IMR-90 (cell line): ENCODE data around the gene MRGPRD. TPM values are rescaled to one million over a fixed set of nuclear protein-coding genes. Genes with fewer than 3 reads are reported as not detected.

Experiments
- ATAC-seq: fragments of 200-7000 bp; cut with Tn5 transposase; 2 replicates; pipeline ENCODE4 v1.9.1; 2020; ENCODE audit warnings: low read depth, mild to moderate bottlenecking, moderate library complexity
- BruUV-seq: library from RNA; stranded (reverse); fragments of 400-500 nt; replicated peaks from 2 replicates; lab custom pipeline; 2021; lab: Mats Ljungman, UMichigan
- CTCF ChIA-PET: fragments of 300-600 bp; formaldehyde crosslinking; extraction: SDS; loops from one replicate; lab custom pipeline; 2021; ENCODE audit warnings: antibody characterized with exemption; lab: Yijun Ruan, JAX
- POLR2A ChIA-PET: fragments of 300-600 bp; sonication (Branson Sonifier 250); formaldehyde crosslinking; loops from one replicate; lab custom pipeline; 2022; ENCODE audit warnings: antibody characterized with exemption; ENCODE audit not compliant: unreplicated experiment; lab: Charles Lee
- DNase-seq: peaks from one replicate; pipeline ENCODE4 v3.0.0; 2013
- H2AFZ ChIP-seq: replicated peaks from 2 replicates; pipeline ENCODE3; 2013; ENCODE audit warnings: low read length, mild to moderate bottlenecking; ENCODE audit not compliant: poor library complexity
- H2AK5ac ChIP-seq: 2 replicates; pipeline ENCODE4 v1.6.1; 2013; ENCODE audit warnings: low read depth, low read length, inconsistent platforms
- H2AK9ac ChIP-seq: replicated peaks from 2 replicates; pipeline ENCODE3; 2013; ENCODE audit warnings: mild to moderate bottlenecking, low read depth, low read length, moderate library complexity; ENCODE audit not compliant: poor library complexity
- H2BK120ac ChIP-seq: 2 replicates; pipeline ENCODE4 v1.6.1; 2013; ENCODE audit warnings: low read depth, low read length, inconsistent platforms
- H2BK15ac ChIP-seq: 3 replicates; pipeline ENCODE4 v1.6.1; 2013; ENCODE audit warnings: low read depth, low read length, inconsistent platforms
- H2BK20ac ChIP-seq: 2 replicates; pipeline ENCODE4 v1.6.1; 2013; ENCODE audit warnings: low read depth, mild to moderate bottlenecking, inconsistent platforms, low read length, moderate library complexity
- H2BK5ac ChIP-seq: 2 replicates; pipeline ENCODE4 v1.6.1; 2013; ENCODE audit warnings: mild to moderate bottlenecking, low read depth, low read length, inconsistent platforms; ENCODE audit not compliant: poor library complexity, severe bottlenecking
- H3K14ac ChIP-seq: replicated peaks from 2 replicates; pipeline ENCODE4 v1.6.1; 2013; ENCODE audit warnings: low read depth, low read length, inconsistent platforms
- H3K18ac ChIP-seq: 2 replicates; pipeline ENCODE4 v1.6.1; 2013; ENCODE audit warnings: low read depth, low read length, control low read depth
- H3K23ac ChIP-seq: 2 replicates; pipeline ENCODE4 v1.6.1; 2013; ENCODE audit warnings: low read depth, low read length, inconsistent platforms
- H3K27ac ChIP-seq: 2 replicates; pipeline ENCODE4 v1.5.1; 2013; ENCODE audit warnings: mild to moderate bottlenecking, control low read depth, low read length; ENCODE audit not compliant: insufficient read depth
- H3K27me3 ChIP-seq: 2 replicates; pipeline ENCODE4 v1.6.1; 2013; ENCODE audit warnings: low read length; ENCODE audit not compliant: control insufficient read depth, insufficient read depth
- H3K36me3 ChIP-seq: 2 replicates; pipeline ENCODE4 v1.6.1; 2013; ENCODE audit warnings: low read length, mixed read lengths; ENCODE audit not compliant: control insufficient read depth, insufficient read depth
- H3K4ac ChIP-seq: 2 replicates; pipeline ENCODE4 v1.6.1; 2013; ENCODE audit warnings: low read depth, low read length, inconsistent platforms
- H3K4me1 ChIP-seq: 2 replicates; pipeline ENCODE4 v1.6.1; 2013; ENCODE audit warnings: low read length, mixed read lengths; ENCODE audit not compliant: control insufficient read depth, insufficient read depth
- H3K4me2 ChIP-seq: 2 replicates; pipeline ENCODE4 v1.6.1; 2013; ENCODE audit warnings: low read depth, mild to moderate bottlenecking, control low read depth, low read length, moderate library complexity
- H3K4me3 ChIP-seq: 2 replicates; pipeline ENCODE4 v1.5.1; 2013; ENCODE audit warnings: low read depth, mild to moderate bottlenecking, control low read depth, low read length, moderate library complexity; ENCODE audit not compliant: insufficient read depth
- H3K56ac ChIP-seq: 2 replicates; pipeline ENCODE4 v1.6.1; 2013; ENCODE audit warnings: low read length, inconsistent platforms; ENCODE audit not compliant: insufficient read depth; ENCODE audit errors: extremely low read depth
- H3K79me1 ChIP-seq, 2 experiments: 2 replicates each; pipeline ENCODE4 v1.6.1; 2013; ENCODE audit warnings: low read length in 2 of 2, inconsistent platforms in 1 of 2, low read depth in 1 of 2
- H3K9ac ChIP-seq: 2 replicates; pipeline ENCODE4 v1.6.1; 2013; ENCODE audit warnings: low read depth, low read length, control low read depth
- H3K9me1 ChIP-seq: 2 replicates; pipeline ENCODE4 v1.6.1; 2013; ENCODE audit warnings: low read length, inconsistent platforms; ENCODE audit not compliant: insufficient read depth
- H3K9me3 ChIP-seq: 2 replicates; pipeline ENCODE4 v1.6.1; 2013; ENCODE audit warnings: low read length; ENCODE audit not compliant: control insufficient read depth, insufficient read depth
- H4K20me1 ChIP-seq: 2 replicates; pipeline ENCODE4 v1.6.1; 2013; ENCODE audit warnings: low read length, inconsistent platforms; ENCODE audit not compliant: insufficient read depth
- H4K5ac ChIP-seq: 2 replicates; pipeline ENCODE4 v1.6.1; 2013; ENCODE audit warnings: mild to moderate bottlenecking, low read depth, low read length, control low read depth
- H4K8ac ChIP-seq, 2 experiments: 2 replicates each; pipeline ENCODE4 v1.6.1; 2013; ENCODE audit warnings: low read depth in 2 of 2, low read length in 2 of 2, control low read depth in 1 of 2, inconsistent platforms in 1 of 2
- H4K91ac ChIP-seq: 2 replicates; pipeline ENCODE4 v1.6.1; 2013; ENCODE audit warnings: low read depth, low read length, inconsistent platforms; ENCODE audit not compliant: insufficient read depth
- CEBPB ChIP-seq: IDR thresholded peaks from 2 replicates; pipeline ENCODE4 v1.6.1; 2012; ENCODE audit warnings: low read depth, low read length, improper control_type of control experiment
- CHD1 ChIP-seq: IDR thresholded peaks from 2 replicates; pipeline ENCODE4 v1.6.1; 2012; ENCODE audit warnings: low read depth, low read length, improper control_type of control experiment
- MAZ ChIP-seq: IDR thresholded peaks from 2 replicates; pipeline ENCODE4 v1.6.1; 2012; ENCODE audit warnings: low read depth, mild to moderate bottlenecking, low read length, improper control_type of control experiment, moderate library complexity, borderline replicate concordance
- MXI1 ChIP-seq: IDR thresholded peaks from 2 replicates; pipeline ENCODE4 v1.6.1; 2012; ENCODE audit warnings: low read depth, mild to moderate bottlenecking, low read length, moderate library complexity, borderline replicate concordance
- RAD21 ChIP-seq: IDR thresholded peaks from 2 replicates; pipeline ENCODE4 v1.6.1; 2012; ENCODE audit warnings: low read length, improper control_type of control experiment
- RCOR1 ChIP-seq: IDR thresholded peaks from 2 replicates; pipeline ENCODE4 v1.6.1; 2012; ENCODE audit warnings: mild to moderate bottlenecking, low read length, improper control_type of control experiment; ENCODE audit not compliant: insufficient replicate concordance
- RFX5 ChIP-seq: IDR thresholded peaks from 2 replicates; pipeline ENCODE4 v1.8.0; 2012; ENCODE audit warnings: low read depth, mild to moderate bottlenecking, low read length, moderate library complexity
- SMC3 ChIP-seq: fragments of 150-350 bp; IDR thresholded peaks from 2 replicates; pipeline ENCODE4 v1.6.1; 2016; ENCODE audit warnings: low read depth, mild to moderate bottlenecking, antibody characterized with exemption, low read length, moderate library complexity
- WGBS, 2 experiments: methylation state at CpG; one replicate each; pipeline versions ENCODE4 v1.1.5 to v1.1.7; 2013; ENCODE audit warnings: missing lambda C conversion rate in 2 of 2; ENCODE audit not compliant: insufficient read length in 1 of 2; ENCODE audit errors: extremely low coverage in 2 of 2; 5-methylcytosine and 5-hydroxymethylcytosine counted together
- dilution Hi-C: fragments of 300-500 bp; cut with HindIII; formaldehyde crosslinking; loops from one replicate; pipeline ENCODE4 v1.14.3; 2018; ENCODE audit warnings: low sequenced_read_pairs; ENCODE audit not compliant: unreplicated experiment
- in situ Hi-C: fragments of 300-500 bp; cut with MboI; formaldehyde crosslinking; loops from 3 replicates; pipeline ENCODE4 v1.14.3; 2019; ENCODE audit warnings: low sequenced_read_pairs, inconsistent platforms, mixed read lengths
- intact Hi-C: fragments of 100-400 bp; cut with micrococcal nuclease; formaldehyde crosslinking; loops from 2 replicates; pipeline ENCODE4 v1.10.0; 2022
- polyA plus RNA-seq, 3 experiments: library from polyadenylated mRNA; depleted of rRNA; stranded (reverse); fragments of >200 nt; gene quantifications; 2 replicates each; pipeline ENCODE4 v1.2.3, GENCODE V29; 2012; ENCODE audit warnings: low replicate concordance in 1 of 3
- total RNA-seq: library from RNA; depleted of rRNA; stranded (reverse); fragments of >200 nt; gene quantifications from 2 replicates; pipeline ENCODE4 v1.2.3, GENCODE V29; 2012
- TF ChIP-seq, protein P1 (sequence below): fragments of 150-350 bp; IDR thresholded peaks from 2 replicates; pipeline ENCODE4 v1.6.1; 2016; ENCODE audit warnings: low read depth, mild to moderate bottlenecking, low read length, moderate library complexity, borderline replicate concordance
- TF ChIP-seq, protein P2 (sequence below): fragments of 150-350 bp; IDR thresholded peaks from 2 replicates; pipeline ENCODE4 v1.6.1; 2017; ENCODE audit warnings: mild to moderate bottlenecking, antibody characterized with exemption, low read length, low read depth
- TF ChIP-seq, protein P3 (sequence below): conservative IDR thresholded peaks from 2 replicates; pipeline ENCODE4 v1.5.1; 2012; ENCODE audit warnings: mild to moderate bottlenecking, low read depth, low read length, improper control_type of control experiment

Gene MRGPRD
- total and polyA plus RNA-seq, 2 of the 4 experiments (the other 2 are of a cell fraction) = not detected

DNA sequence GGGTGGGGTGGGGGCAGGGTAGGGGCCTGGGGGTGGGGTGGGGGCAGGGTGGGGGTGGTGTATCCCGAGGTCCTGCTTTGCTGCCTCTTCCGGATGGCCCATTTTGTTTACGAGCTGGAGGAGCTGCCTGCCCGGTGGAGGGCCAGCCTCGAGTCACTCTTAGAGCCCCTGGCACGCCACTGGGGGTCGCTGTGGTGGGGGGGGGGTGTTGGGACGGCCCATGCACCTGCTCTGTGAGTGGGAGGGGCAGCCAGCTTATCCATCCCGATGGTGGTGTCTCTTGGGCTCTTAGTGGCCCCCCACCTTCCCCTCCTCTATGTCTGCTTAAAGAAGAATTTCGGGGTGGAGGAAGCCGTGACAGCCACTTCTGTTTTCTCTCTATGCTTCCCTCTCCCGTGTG is 24.6 kb downstream of the MRGPRD start:
- H3K14ac ChIP-seq = no peak overlapping the region
- ChIA-PET CTCF (no interaction called here), POLR2A (no interaction called here)
- no peak overlapping the region for H2AK5ac ChIP-seq
- H4K20me1 ChIP-seq = no peaks in the 10 kb centered on the region
- peaks cover 4% of the 10 kb centered on the region for H3K27me3 ChIP-seq
- no peaks in the 10 kb centered on the region for H3K36me3 ChIP-seq
- TF ChIP-seq RFX5 = no peak
- TF ChIP-seq RAD21 = 0 out of 2 replicates have a peak, but pooled peaks have one; percentile 12
- no peak for TF ChIP-seq MAZ
- TF ChIP-seq, protein P1, sequence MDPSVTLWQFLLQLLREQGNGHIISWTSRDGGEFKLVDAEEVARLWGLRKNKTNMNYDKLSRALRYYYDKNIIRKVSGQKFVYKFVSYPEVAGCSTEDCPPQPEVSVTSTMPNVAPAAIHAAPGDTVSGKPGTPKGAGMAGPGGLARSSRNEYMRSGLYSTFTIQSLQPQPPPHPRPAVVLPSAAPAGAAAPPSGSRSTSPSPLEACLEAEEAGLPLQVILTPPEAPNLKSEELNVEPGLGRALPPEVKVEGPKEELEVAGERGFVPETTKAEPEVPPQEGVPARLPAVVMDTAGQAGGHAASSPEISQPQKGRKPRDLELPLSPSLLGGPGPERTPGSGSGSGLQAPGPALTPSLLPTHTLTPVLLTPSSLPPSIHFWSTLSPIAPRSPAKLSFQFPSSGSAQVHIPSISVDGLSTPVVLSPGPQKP = no peak
- TF ChIP-seq, protein P2, sequence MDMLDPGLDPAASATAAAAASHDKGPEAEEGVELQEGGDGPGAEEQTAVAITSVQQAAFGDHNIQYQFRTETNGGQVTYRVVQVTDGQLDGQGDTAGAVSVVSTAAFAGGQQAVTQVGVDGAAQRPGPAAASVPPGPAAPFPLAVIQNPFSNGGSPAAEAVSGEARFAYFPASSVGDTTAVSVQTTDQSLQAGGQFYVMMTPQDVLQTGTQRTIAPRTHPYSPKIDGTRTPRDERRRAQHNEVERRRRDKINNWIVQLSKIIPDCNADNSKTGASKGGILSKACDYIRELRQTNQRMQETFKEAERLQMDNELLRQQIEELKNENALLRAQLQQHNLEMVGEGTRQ = no peak
- TF ChIP-seq, protein P3, sequence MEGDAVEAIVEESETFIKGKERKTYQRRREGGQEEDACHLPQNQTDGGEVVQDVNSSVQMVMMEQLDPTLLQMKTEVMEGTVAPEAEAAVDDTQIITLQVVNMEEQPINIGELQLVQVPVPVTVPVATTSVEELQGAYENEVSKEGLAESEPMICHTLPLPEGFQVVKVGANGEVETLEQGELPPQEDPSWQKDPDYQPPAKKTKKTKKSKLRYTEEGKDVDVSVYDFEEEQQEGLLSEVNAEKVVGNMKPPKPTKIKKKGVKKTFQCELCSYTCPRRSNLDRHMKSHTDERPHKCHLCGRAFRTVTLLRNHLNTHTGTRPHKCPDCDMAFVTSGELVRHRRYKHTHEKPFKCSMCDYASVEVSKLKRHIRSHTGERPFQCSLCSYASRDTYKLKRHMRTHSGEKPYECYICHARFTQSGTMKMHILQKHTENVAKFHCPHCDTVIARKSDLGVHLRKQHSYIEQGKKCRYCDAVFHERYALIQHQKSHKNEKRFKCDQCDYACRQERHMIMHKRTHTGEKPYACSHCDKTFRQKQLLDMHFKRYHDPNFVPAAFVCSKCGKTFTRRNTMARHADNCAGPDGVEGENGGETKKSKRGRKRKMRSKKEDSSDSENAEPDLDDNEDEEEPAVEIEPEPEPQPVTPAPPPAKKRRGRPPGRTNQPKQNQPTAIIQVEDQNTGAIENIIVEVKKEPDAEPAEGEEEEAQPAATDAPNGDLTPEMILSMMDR = peak; percentile 30
- no peak for TF ChIP-seq MXI1
- no peak for TF ChIP-seq RCOR1
- no peak for TF ChIP-seq CHD1
- peak; percentile 16; the same call in 1 of the 2 replicates for TF ChIP-seq SMC3
- TF ChIP-seq CEBPB = no peak
- in situ Hi-C loops (no loop called here), dilution Hi-C loops (no loop called here), intact Hi-C loops (no loop called here)
- H3K18ac ChIP-seq = no peak overlapping the region
- H2BK5ac ChIP-seq = no peak overlapping the region
- no peaks in the 10 kb centered on the region for H3K9me1 ChIP-seq
- no peak overlapping the region for H4K91ac ChIP-seq
- DNase-seq (no peak), ATAC-seq (no peak; the same call in 1 of the 2 replicates)
- H2BK20ac ChIP-seq = no peak overlapping the region
- no peak overlapping the region for H3K4me2 ChIP-seq
- no peaks in the 10 kb centered on the region for H3K79me1 ChIP-seq
- H4K5ac ChIP-seq = no peak overlapping the region
- no peak overlapping the region for H3K9ac ChIP-seq
- H3K4me1 ChIP-seq = no peaks in the 10 kb centered on the region
- no peak overlapping the region for H2BK120ac ChIP-seq
- no peak overlapping the region for H3K27ac ChIP-seq
- H4K8ac ChIP-seq = no peak overlapping the region
- no peak overlapping the region for H2BK15ac ChIP-seq
- no TSS peak for BruUV-seq
- 0% methylated on average over 2 of the region's 12 CpGs; no CpG with 5 or more reads in 1 of the 2 experiments for WGBS, 2 experiments
- no peak overlapping the region for H3K23ac ChIP-seq
- H2AFZ ChIP-seq = no peak overlapping the region
- no peak overlapping the region for H2AK9ac ChIP-seq
- no peak overlapping the region for H3K4me3 ChIP-seq
- H3K9me3 ChIP-seq = no peaks in the 10 kb centered on the region
- H3K4ac ChIP-seq = no peak overlapping the region
- no peak overlapping the region for H3K56ac ChIP-seq
